ENCODE results near the gene C12orf75.

C12orf75 gene

GRCh38 chr12:105358789-105359188, 28.3 kb downstream of the C12orf75 start:
- H3K9ac ChIP-seq (ENCODE audit: low read length) = no peak overlapping the region
- no peak overlapping the region for H3K27ac ChIP-seq (ENCODE audit: low read depth, low read length)
- no peak overlapping the region for H3K4me3 ChIP-seq (ENCODE audit: low read depth in 1 of 2, low read length in 2 of 2)
- no peaks in the 10 kb centered on the region for H3K36me3 ChIP-seq (ENCODE audit: insufficient read depth, low read length)
- H3K4me1 ChIP-seq (ENCODE audit: insufficient read depth, low read length) = no peaks in the 10 kb centered on the region
- no peaks in the 10 kb centered on the region for H3K27me3 ChIP-seq (ENCODE audit: control insufficient read depth in 1 of 2, insufficient read depth in 2 of 2, low read length in 2 of 2)
- H3K9me3 ChIP-seq (ENCODE audit: low read length) = no peaks in the 10 kb centered on the region

GRCh38 chr12:105359856-105360255, 29.4 kb downstream of the C12orf75 start:
- Histone ChIP-seq H3K27ac (ENCODE audit: low read depth, low read length) (no peak overlapping the region), H3K9ac (ENCODE audit: low read length) (no peak overlapping the region), H3K36me3 (ENCODE audit: insufficient read depth, low read length) (no peaks in the 10 kb centered on the region), H3K4me1 (ENCODE audit: insufficient read depth, low read length) (no peaks in the 10 kb centered on the region), H3K27me3 (ENCODE audit: control insufficient read depth in 1 of 2, insufficient read depth in 2 of 2, low read length in 2 of 2) (no peaks in the 10 kb centered on the region), H3K4me3 (ENCODE audit: low read depth in 1 of 2, low read length in 2 of 2) (no peak overlapping the region), H3K9me3 (ENCODE audit: low read length) (no peaks in the 10 kb centered on the region)

GRCh38 chr12:105363890-105364289, 33.4 kb downstream of the C12orf75 start:
- H3K9me3 ChIP-seq (ENCODE audit: low read length) = no peaks in the 10 kb centered on the region
- no peaks in the 10 kb centered on the region for H3K36me3 ChIP-seq (ENCODE audit: insufficient read depth, low read length)
- H3K27me3 ChIP-seq (ENCODE audit: control insufficient read depth in 1 of 2, insufficient read depth in 2 of 2, low read length in 2 of 2) = no peaks in the 10 kb centered on the region
- no peak overlapping the region for H3K27ac ChIP-seq (ENCODE audit: low read depth, low read length)
- H3K4me1 ChIP-seq (ENCODE audit: insufficient read depth, low read length) = no peaks in the 10 kb centered on the region
- H3K4me3 ChIP-seq (ENCODE audit: low read depth in 1 of 2, low read length in 2 of 2) = no peak overlapping the region
- no peak overlapping the region for H3K9ac ChIP-seq (ENCODE audit: low read length)

GRCh38 chr12:105365231-105365630, 34.7 kb downstream of the C12orf75 start:
- H3K4me3 ChIP-seq (ENCODE audit: low read depth in 1 of 2, low read length in 2 of 2) = no peak overlapping the region
- no peak overlapping the region for H3K9ac ChIP-seq (ENCODE audit: low read length)
- no peaks in the 10 kb centered on the region for H3K4me1 ChIP-seq (ENCODE audit: insufficient read depth, low read length)
- no peaks in the 10 kb centered on the region for H3K27me3 ChIP-seq (ENCODE audit: control insufficient read depth in 1 of 2, insufficient read depth in 2 of 2, low read length in 2 of 2)
- no peaks in the 10 kb centered on the region for H3K36me3 ChIP-seq (ENCODE audit: insufficient read depth, low read length)
- no peak overlapping the region for H3K27ac ChIP-seq (ENCODE audit: low read depth, low read length)
- no peaks in the 10 kb centered on the region for H3K9me3 ChIP-seq (ENCODE audit: low read length)

GRCh38 chr12:105368047-105368646, 37.7 kb downstream of the C12orf75 start:
- Histone ChIP-seq H3K4me3 (ENCODE audit: low read depth in 1 of 2, low read length in 2 of 2) (no peak overlapping the region), H3K4me1 (ENCODE audit: insufficient read depth, low read length) (no peaks in the 10 kb centered on the region), H3K27ac (ENCODE audit: low read depth, low read length) (no peak overlapping the region), H3K9ac (ENCODE audit: low read length) (no peak overlapping the region), H3K36me3 (ENCODE audit: insufficient read depth, low read length) (no peaks in the 10 kb centered on the region), H3K9me3 (ENCODE audit: low read length) (no peaks in the 10 kb centered on the region), H3K27me3 (ENCODE audit: control insufficient read depth in 1 of 2, insufficient read depth in 2 of 2, low read length in 2 of 2) (no peaks in the 10 kb centered on the region)

- no peak overlapping the region for H3K9ac ChIP-seq (ENCODE audit: low read length)
- H3K27me3 ChIP-seq (ENCODE audit: control insufficient read depth in 1 of 2, insufficient read depth in 2 of 2, low read length in 2 of 2) = no peaks in the 10 kb centered on the region
- no peaks in the 10 kb centered on the region for H3K9me3 ChIP-seq (ENCODE audit: low read length)
- H3K4me1 ChIP-seq (ENCODE audit: insufficient read depth, low read length) = no peaks in the 10 kb centered on the region
- no peak overlapping the region for H3K4me3 ChIP-seq (ENCODE audit: low read depth in 1 of 2, low read length in 2 of 2)
- no peak overlapping the region for H3K27ac ChIP-seq (ENCODE audit: low read depth, low read length)
- H3K36me3 ChIP-seq (ENCODE audit: insufficient read depth, low read length) = no peaks in the 10 kb centered on the region
Measured at GRCh38 chr12:105369014-105369413, 38.5 kb downstream of the C12orf75 start.

- no peaks in the 10 kb centered on the region for H3K4me1 ChIP-seq (ENCODE audit: insufficient read depth, low read length)
- H3K4me3 ChIP-seq (ENCODE audit: low read depth in 1 of 2, low read length in 2 of 2) = no peak overlapping the region
- H3K27ac ChIP-seq (ENCODE audit: low read depth, low read length) = no peak overlapping the region
- H3K36me3 ChIP-seq (ENCODE audit: insufficient read depth, low read length) = no peaks in the 10 kb centered on the region
- no peaks in the 10 kb centered on the region for H3K27me3 ChIP-seq (ENCODE audit: control insufficient read depth in 1 of 2, insufficient read depth in 2 of 2, low read length in 2 of 2)
- H3K9ac ChIP-seq (ENCODE audit: low read length) = no peak overlapping the region
- H3K9me3 ChIP-seq (ENCODE audit: low read length) = no peaks in the 10 kb centered on the region
Measured at GRCh38 chr12:105374303-105374702, 43.8 kb downstream of the C12orf75 start.

- Histone ChIP-seq H3K27ac (ENCODE audit: low read depth, low read length) (no peak overlapping the region), H3K27me3 (ENCODE audit: control insufficient read depth in 1 of 2, insufficient read depth in 2 of 2, low read length in 2 of 2) (no peaks in the 10 kb centered on the region), H3K9me3 (ENCODE audit: low read length) (no peaks in the 10 kb centered on the region), H3K4me1 (ENCODE audit: insufficient read depth, low read length) (no peaks in the 10 kb centered on the region), H3K9ac (ENCODE audit: low read length) (no peak overlapping the region), H3K36me3 (ENCODE audit: insufficient read depth, low read length) (no peaks in the 10 kb centered on the region), H3K4me3 (ENCODE audit: low read depth in 1 of 2, low read length in 2 of 2) (no peak overlapping the region)
Measured at GRCh38 chr12:105377077-105377476, 46.6 kb downstream of the C12orf75 start.

- Histone ChIP-seq H3K4me3 (ENCODE audit: low read depth in 1 of 2, low read length in 2 of 2) (no peak overlapping the region), H3K36me3 (ENCODE audit: insufficient read depth, low read length) (no peaks in the 10 kb centered on the region), H3K9me3 (ENCODE audit: low read length) (no peaks in the 10 kb centered on the region), H3K4me1 (ENCODE audit: insufficient read depth, low read length) (peaks cover 4% of the 10 kb centered on the region), H3K27ac (ENCODE audit: low read depth, low read length) (no peak overlapping the region), H3K27me3 (ENCODE audit: control insufficient read depth in 1 of 2, insufficient read depth in 2 of 2, low read length in 2 of 2) (no peaks in the 10 kb centered on the region), H3K9ac (ENCODE audit: low read length) (no peak overlapping the region)
Measured at GRCh38 chr12:105378911-105379310, 48.4 kb downstream of the C12orf75 start.

- Histone ChIP-seq H3K27ac (ENCODE audit: low read depth, low read length) (no peak overlapping the region), H3K4me3 (ENCODE audit: low read depth in 1 of 2, low read length in 2 of 2) (peak overlapping the region in 1 of 2 donors; percentile 51), H3K36me3 (ENCODE audit: insufficient read depth, low read length) (no peaks in the 10 kb centered on the region), H3K27me3 (ENCODE audit: control insufficient read depth in 1 of 2, insufficient read depth in 2 of 2, low read length in 2 of 2) (no peaks in the 10 kb centered on the region), H3K4me1 (ENCODE audit: insufficient read depth, low read length) (peaks cover 4% of the 10 kb centered on the region), H3K9ac (ENCODE audit: low read length) (peak overlapping the region; percentile 41), H3K9me3 (ENCODE audit: low read length) (no peaks in the 10 kb centered on the region)
Measured at GRCh38 chr12:105382771-105383622, 52.5 kb downstream of the C12orf75 start.

- Histone ChIP-seq H3K4me3 (ENCODE audit: low read depth in 1 of 2, low read length in 2 of 2) (no peak overlapping the region), H3K36me3 (ENCODE audit: insufficient read depth, low read length) (no peaks in the 10 kb centered on the region), H3K9me3 (ENCODE audit: low read length) (no peaks in the 10 kb centered on the region), H3K27me3 (ENCODE audit: control insufficient read depth in 1 of 2, insufficient read depth in 2 of 2, low read length in 2 of 2) (no peaks in the 10 kb centered on the region), H3K27ac (ENCODE audit: low read depth, low read length) (no peak overlapping the region), H3K4me1 (ENCODE audit: insufficient read depth, low read length) (peaks cover 4% of the 10 kb centered on the region), H3K9ac (ENCODE audit: low read length) (no peak overlapping the region)
Measured at GRCh38 chr12:105384220-105384619, 53.7 kb downstream of the C12orf75 start.

All from muscle layer of colon (tissue), 2 donors.